ENCODE data around the gene LCN2. TPM values are rescaled to one million over a fixed set of nuclear protein-coding genes. Genes with fewer than 3 reads are reported as not detected.

The LCN2 gene
- total and polyA plus RNA-seq, 9 of the 15 experiments (the other 6 are each of a cell fraction or from before 2014, with no cell fraction given): 0.10 to 1.2 (median 0.44) TPM; not detected in 1

GRCh38 chr9:128159784-128160602, 10.7 kb downstream of the LCN2 start, which contains the start of gene BBLN (continued):
- TF ChIP-seq, protein P1, sequence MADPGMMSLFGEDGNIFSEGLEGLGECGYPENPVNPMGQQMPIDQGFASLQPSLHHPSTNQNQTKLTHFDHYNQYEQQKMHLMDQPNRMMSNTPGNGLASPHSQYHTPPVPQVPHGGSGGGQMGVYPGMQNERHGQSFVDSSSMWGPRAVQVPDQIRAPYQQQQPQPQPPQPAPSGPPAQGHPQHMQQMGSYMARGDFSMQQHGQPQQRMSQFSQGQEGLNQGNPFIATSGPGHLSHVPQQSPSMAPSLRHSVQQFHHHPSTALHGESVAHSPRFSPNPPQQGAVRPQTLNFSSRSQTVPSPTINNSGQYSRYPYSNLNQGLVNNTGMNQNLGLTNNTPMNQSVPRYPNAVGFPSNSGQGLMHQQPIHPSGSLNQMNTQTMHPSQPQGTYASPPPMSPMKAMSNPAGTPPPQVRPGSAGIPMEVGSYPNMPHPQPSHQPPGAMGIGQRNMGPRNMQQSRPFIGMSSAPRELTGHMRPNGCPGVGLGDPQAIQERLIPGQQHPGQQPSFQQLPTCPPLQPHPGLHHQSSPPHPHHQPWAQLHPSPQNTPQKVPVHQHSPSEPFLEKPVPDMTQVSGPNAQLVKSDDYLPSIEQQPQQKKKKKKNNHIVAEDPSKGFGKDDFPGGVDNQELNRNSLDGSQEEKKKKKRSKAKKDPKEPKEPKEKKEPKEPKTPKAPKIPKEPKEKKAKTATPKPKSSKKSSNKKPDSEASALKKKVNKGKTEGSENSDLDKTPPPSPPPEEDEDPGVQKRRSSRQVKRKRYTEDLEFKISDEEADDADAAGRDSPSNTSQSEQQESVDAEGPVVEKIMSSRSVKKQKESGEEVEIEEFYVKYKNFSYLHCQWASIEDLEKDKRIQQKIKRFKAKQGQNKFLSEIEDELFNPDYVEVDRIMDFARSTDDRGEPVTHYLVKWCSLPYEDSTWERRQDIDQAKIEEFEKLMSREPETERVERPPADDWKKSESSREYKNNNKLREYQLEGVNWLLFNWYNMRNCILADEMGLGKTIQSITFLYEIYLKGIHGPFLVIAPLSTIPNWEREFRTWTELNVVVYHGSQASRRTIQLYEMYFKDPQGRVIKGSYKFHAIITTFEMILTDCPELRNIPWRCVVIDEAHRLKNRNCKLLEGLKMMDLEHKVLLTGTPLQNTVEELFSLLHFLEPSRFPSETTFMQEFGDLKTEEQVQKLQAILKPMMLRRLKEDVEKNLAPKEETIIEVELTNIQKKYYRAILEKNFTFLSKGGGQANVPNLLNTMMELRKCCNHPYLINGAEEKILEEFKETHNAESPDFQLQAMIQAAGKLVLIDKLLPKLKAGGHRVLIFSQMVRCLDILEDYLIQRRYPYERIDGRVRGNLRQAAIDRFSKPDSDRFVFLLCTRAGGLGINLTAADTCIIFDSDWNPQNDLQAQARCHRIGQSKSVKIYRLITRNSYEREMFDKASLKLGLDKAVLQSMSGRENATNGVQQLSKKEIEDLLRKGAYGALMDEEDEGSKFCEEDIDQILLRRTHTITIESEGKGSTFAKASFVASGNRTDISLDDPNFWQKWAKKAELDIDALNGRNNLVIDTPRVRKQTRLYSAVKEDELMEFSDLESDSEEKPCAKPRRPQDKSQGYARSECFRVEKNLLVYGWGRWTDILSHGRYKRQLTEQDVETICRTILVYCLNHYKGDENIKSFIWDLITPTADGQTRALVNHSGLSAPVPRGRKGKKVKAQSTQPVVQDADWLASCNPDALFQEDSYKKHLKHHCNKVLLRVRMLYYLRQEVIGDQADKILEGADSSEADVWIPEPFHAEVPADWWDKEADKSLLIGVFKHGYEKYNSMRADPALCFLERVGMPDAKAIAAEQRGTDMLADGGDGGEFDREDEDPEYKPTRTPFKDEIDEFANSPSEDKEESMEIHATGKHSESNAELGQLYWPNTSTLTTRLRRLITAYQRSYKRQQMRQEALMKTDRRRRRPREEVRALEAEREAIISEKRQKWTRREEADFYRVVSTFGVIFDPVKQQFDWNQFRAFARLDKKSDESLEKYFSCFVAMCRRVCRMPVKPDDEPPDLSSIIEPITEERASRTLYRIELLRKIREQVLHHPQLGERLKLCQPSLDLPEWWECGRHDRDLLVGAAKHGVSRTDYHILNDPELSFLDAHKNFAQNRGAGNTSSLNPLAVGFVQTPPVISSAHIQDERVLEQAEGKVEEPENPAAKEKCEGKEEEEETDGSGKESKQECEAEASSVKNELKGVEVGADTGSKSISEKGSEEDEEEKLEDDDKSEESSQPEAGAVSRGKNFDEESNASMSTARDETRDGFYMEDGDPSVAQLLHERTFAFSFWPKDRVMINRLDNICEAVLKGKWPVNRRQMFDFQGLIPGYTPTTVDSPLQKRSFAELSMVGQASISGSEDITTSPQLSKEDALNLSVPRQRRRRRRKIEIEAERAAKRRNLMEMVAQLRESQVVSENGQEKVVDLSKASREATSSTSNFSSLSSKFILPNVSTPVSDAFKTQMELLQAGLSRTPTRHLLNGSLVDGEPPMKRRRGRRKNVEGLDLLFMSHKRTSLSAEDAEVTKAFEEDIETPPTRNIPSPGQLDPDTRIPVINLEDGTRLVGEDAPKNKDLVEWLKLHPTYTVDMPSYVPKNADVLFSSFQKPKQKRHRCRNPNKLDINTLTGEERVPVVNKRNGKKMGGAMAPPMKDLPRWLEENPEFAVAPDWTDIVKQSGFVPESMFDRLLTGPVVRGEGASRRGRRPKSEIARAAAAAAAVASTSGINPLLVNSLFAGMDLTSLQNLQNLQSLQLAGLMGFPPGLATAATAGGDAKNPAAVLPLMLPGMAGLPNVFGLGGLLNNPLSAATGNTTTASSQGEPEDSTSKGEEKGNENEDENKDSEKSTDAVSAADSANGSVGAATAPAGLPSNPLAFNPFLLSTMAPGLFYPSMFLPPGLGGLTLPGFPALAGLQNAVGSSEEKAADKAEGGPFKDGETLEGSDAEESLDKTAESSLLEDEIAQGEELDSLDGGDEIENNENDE (IDR thresholded peaks at IDR 0.05; ENCODE audit: low read depth, low read length): no peak
- TF ChIP-seq ZNF121 (CRISPR knock-in tag; conservative IDR thresholded peaks at IDR 0.05) (no peak), RBM22 (IDR thresholded peaks at IDR 0.05; ENCODE audit: low read depth, low read length, poor library complexity, severe bottlenecking) (no peak), ZNF778 (CRISPR knock-in tag; IDR thresholded peaks at IDR 0.05) (no peak), ETV5 (CRISPR knock-in tag; IDR thresholded peaks at IDR 0.05; ENCODE audit: low read depth) (no peak), ZNF518B (CRISPR knock-in tag; IDR thresholded peaks at IDR 0.05) (no peak)
- TF ChIP-seq, protein P2, sequence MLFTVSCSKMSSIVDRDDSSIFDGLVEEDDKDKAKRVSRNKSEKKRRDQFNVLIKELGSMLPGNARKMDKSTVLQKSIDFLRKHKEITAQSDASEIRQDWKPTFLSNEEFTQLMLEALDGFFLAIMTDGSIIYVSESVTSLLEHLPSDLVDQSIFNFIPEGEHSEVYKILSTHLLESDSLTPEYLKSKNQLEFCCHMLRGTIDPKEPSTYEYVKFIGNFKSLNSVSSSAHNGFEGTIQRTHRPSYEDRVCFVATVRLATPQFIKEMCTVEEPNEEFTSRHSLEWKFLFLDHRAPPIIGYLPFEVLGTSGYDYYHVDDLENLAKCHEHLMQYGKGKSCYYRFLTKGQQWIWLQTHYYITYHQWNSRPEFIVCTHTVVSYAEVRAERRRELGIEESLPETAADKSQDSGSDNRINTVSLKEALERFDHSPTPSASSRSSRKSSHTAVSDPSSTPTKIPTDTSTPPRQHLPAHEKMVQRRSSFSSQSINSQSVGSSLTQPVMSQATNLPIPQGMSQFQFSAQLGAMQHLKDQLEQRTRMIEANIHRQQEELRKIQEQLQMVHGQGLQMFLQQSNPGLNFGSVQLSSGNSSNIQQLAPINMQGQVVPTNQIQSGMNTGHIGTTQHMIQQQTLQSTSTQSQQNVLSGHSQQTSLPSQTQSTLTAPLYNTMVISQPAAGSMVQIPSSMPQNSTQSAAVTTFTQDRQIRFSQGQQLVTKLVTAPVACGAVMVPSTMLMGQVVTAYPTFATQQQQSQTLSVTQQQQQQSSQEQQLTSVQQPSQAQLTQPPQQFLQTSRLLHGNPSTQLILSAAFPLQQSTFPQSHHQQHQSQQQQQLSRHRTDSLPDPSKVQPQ (CRISPR knock-in tag; IDR thresholded peaks at IDR 0.05; ENCODE audit: borderline replicate concordance): no peak
